A549 (cell line): Measurements from ENCODE around the gene BNIP5.
"Not testable (repeated sequence)": the region's sequence is repeated elsewhere in the genome, so short reads cannot be mapped to it uniquely, and the experiment has no call there.

Experiments
- CEBPB ChIP-seq, 2 experiments: fragments of >200 bp in 1 of 2; sonication (Bioruptor Twin) in 1 of 2; formaldehyde crosslinking in 1 of 2; IDR thresholded peaks; 2 replicates each; pipeline ENCODE4 v1.6.1; 2012 to 2016
- EP300 ChIP-seq, 2 experiments: fragments of >200 bp; sonication (Bioruptor Twin); formaldehyde crosslinking; IDR thresholded peaks; 2 replicates in 1 of 2; 3 replicates in 1 of 2; pipeline ENCODE4 v1.6.1; 2016 to 2017
- FOXS1 ChIP-seq: fragments of 250-450 bp; sonication (Bioruptor Pico); IDR thresholded peaks from 2 replicates; pipeline ENCODE4 v1.5.0; 2020; ENCODE audit warnings: mild to moderate bottlenecking, moderate library complexity
- HOXA7 ChIP-seq: fragments of 250-450 bp; sonication (Bioruptor Pico); IDR thresholded peaks from 2 replicates; pipeline ENCODE4 v1.5.0; 2020; ENCODE audit warnings: mild to moderate bottlenecking, moderate library complexity
- MAFK ChIP-seq: fragments of 450-650 bp; IDR thresholded peaks from 2 replicates; pipeline ENCODE4 v1.6.1; 2014; ENCODE audit not compliant: partially characterized antibody
- POLR2A ChIP-seq: IDR thresholded peaks from 2 replicates; pipeline ENCODE4 v1.6.1; 2012; ENCODE audit warnings: mild to moderate bottlenecking, low read length
- RAD21 ChIP-seq, 2 experiments: fragments of >200 bp in 1 of 2; sonication (Bioruptor Twin) in 1 of 2; formaldehyde crosslinking in 1 of 2; IDR thresholded peaks in 1 of 2; conservative IDR thresholded peaks in 1 of 2; 2 replicates in 1 of 2; 3 replicates in 1 of 2; pipeline ENCODE4 v1.6.1; 2012 to 2018; ENCODE audit warnings: inconsistent platforms in 1 of 2
- SMC3 ChIP-seq: fragments of >200 bp; sonication (Bioruptor Twin); formaldehyde crosslinking; IDR thresholded peaks from 3 replicates; pipeline ENCODE4 v1.6.1; 2018; ENCODE audit warnings: inconsistent platforms
- TF ChIP-seq, protein P1 (sequence below): fragments of >200 bp; sonication (Bioruptor Twin); formaldehyde crosslinking; IDR thresholded peaks from 3 replicates; pipeline ENCODE4 v1.5.1; 2016
- TF ChIP-seq, protein P2 (sequence below): fragments of 200-600 bp; sonication (generic); IDR thresholded peaks from 2 replicates; pipeline ENCODE4 v1.6.1; 2016; ENCODE audit warnings: antibody characterized with exemption, mild to moderate bottlenecking, moderate library complexity
- TF ChIP-seq, protein P3 (sequence below): fragments of 450-650 bp; IDR thresholded peaks from 2 replicates; pipeline ENCODE4 v1.6.1; 2014; ENCODE audit warnings: antibody characterized with exemption

- not testable (repeated sequence) for TF ChIP-seq EP300 (IDR thresholded peaks at IDR 0.05); POLR2A; SMC3; MAFK; RAD21 (conservative IDR thresholded peaks at IDR 0.05 in 1 of 2, IDR thresholded peaks at IDR 0.05 in 1 of 2); HOXA7 (CRISPR knock-in tag); CEBPB (IDR thresholded peaks at IDR 0.05); FOXS1 (CRISPR knock-in tag)
- TF ChIP-seq, protein P1, sequence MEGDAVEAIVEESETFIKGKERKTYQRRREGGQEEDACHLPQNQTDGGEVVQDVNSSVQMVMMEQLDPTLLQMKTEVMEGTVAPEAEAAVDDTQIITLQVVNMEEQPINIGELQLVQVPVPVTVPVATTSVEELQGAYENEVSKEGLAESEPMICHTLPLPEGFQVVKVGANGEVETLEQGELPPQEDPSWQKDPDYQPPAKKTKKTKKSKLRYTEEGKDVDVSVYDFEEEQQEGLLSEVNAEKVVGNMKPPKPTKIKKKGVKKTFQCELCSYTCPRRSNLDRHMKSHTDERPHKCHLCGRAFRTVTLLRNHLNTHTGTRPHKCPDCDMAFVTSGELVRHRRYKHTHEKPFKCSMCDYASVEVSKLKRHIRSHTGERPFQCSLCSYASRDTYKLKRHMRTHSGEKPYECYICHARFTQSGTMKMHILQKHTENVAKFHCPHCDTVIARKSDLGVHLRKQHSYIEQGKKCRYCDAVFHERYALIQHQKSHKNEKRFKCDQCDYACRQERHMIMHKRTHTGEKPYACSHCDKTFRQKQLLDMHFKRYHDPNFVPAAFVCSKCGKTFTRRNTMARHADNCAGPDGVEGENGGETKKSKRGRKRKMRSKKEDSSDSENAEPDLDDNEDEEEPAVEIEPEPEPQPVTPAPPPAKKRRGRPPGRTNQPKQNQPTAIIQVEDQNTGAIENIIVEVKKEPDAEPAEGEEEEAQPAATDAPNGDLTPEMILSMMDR = not testable (repeated sequence)
- TF ChIP-seq, protein P2, sequence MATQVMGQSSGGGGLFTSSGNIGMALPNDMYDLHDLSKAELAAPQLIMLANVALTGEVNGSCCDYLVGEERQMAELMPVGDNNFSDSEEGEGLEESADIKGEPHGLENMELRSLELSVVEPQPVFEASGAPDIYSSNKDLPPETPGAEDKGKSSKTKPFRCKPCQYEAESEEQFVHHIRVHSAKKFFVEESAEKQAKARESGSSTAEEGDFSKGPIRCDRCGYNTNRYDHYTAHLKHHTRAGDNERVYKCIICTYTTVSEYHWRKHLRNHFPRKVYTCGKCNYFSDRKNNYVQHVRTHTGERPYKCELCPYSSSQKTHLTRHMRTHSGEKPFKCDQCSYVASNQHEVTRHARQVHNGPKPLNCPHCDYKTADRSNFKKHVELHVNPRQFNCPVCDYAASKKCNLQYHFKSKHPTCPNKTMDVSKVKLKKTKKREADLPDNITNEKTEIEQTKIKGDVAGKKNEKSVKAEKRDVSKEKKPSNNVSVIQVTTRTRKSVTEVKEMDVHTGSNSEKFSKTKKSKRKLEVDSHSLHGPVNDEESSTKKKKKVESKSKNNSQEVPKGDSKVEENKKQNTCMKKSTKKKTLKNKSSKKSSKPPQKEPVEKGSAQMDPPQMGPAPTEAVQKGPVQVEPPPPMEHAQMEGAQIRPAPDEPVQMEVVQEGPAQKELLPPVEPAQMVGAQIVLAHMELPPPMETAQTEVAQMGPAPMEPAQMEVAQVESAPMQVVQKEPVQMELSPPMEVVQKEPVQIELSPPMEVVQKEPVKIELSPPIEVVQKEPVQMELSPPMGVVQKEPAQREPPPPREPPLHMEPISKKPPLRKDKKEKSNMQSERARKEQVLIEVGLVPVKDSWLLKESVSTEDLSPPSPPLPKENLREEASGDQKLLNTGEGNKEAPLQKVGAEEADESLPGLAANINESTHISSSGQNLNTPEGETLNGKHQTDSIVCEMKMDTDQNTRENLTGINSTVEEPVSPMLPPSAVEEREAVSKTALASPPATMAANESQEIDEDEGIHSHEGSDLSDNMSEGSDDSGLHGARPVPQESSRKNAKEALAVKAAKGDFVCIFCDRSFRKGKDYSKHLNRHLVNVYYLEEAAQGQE = not testable (repeated sequence)
- TF ChIP-seq, protein P3, sequence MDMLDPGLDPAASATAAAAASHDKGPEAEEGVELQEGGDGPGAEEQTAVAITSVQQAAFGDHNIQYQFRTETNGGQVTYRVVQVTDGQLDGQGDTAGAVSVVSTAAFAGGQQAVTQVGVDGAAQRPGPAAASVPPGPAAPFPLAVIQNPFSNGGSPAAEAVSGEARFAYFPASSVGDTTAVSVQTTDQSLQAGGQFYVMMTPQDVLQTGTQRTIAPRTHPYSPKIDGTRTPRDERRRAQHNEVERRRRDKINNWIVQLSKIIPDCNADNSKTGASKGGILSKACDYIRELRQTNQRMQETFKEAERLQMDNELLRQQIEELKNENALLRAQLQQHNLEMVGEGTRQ = not testable (repeated sequence)
Measured at GRCh38 chr6:36364061-36364635, 27.5 kb upstream of the BNIP5 start.
